Lower leg skin (tissue), 4 donors: ENCODE results near the gene LECT2. TPM values are rescaled to one million over a fixed set of nuclear protein-coding genes. Genes with fewer than 3 reads are reported as not detected.

Source experiments
- DNase-seq, 2 donors: peaks; one replicate each; pipeline ENCODE4 v3.0.0-alpha.2; 2019; ENCODE audit warnings: low spot score in 2 of 2
- H3K4me3 ChIP-seq: fragments of 200-600 bp; sonication (generic); 2 replicates; pipeline ENCODE4 v1.5.1; 2017; ENCODE audit warnings: mild to moderate bottlenecking, low read depth; ENCODE audit not compliant: poor library complexity, severe bottlenecking
- POLR2A ChIP-seq, 2 donors: fragments of 450-650 bp; IDR thresholded peaks; one replicate each; pipeline ENCODE4 v1.6.1; 2016 to 2017; ENCODE audit warnings: antibody characterized with exemption in 2 of 2, mild to moderate bottlenecking in 1 of 2, moderate library complexity in 1 of 2
- WGBS, 2 donors: methylation state at CpG; one replicate each; pipeline ENCODE4 v1.1.5; 2018; 5-methylcytosine and 5-hydroxymethylcytosine counted together
- intact Hi-C: fragments of 100-400 bp; cut with DNase I; formaldehyde crosslinking; loops from one replicate; pipeline ENCODE4 v1.15.0; 2023; ENCODE audit warnings: low total_unique reads
- total RNA-seq, 4 donors: library from RNA; depleted of rRNA; stranded (reverse); fragments of >200 nt; gene quantifications; one replicate each; pipeline ENCODE4 v1.1.0, GENCODE V29; 2016
- TF ChIP-seq, protein P1 (sequence below), 3 donors: fragments of 450-650 bp; IDR thresholded peaks; one replicate each; pipeline ENCODE4 v1.5.1; 2016; ENCODE audit warnings: antibody characterized with exemption in 3 of 3, mild to moderate bottlenecking in 3 of 3, moderate library complexity in 2 of 3

Gene LECT2
- total RNA-seq, 4 donors from 2014 or later: not detected

GRCh38 chr5:135900276-135900675 lies 54.5 kb downstream of the LECT2 start:
- no peak for DNase-seq
- intact Hi-C loops: no loop called here
- 59 to 67% methylated on average over 3 of the region's 3 CpGs for WGBS, 2 donors
- H3K4me3 ChIP-seq: no peak overlapping the region
- TF ChIP-seq, protein P1, sequence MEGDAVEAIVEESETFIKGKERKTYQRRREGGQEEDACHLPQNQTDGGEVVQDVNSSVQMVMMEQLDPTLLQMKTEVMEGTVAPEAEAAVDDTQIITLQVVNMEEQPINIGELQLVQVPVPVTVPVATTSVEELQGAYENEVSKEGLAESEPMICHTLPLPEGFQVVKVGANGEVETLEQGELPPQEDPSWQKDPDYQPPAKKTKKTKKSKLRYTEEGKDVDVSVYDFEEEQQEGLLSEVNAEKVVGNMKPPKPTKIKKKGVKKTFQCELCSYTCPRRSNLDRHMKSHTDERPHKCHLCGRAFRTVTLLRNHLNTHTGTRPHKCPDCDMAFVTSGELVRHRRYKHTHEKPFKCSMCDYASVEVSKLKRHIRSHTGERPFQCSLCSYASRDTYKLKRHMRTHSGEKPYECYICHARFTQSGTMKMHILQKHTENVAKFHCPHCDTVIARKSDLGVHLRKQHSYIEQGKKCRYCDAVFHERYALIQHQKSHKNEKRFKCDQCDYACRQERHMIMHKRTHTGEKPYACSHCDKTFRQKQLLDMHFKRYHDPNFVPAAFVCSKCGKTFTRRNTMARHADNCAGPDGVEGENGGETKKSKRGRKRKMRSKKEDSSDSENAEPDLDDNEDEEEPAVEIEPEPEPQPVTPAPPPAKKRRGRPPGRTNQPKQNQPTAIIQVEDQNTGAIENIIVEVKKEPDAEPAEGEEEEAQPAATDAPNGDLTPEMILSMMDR (IDR thresholded peaks at IDR 0.05): no peak
- TF ChIP-seq POLR2A (IDR thresholded peaks at IDR 0.05): no peak

DNA sequence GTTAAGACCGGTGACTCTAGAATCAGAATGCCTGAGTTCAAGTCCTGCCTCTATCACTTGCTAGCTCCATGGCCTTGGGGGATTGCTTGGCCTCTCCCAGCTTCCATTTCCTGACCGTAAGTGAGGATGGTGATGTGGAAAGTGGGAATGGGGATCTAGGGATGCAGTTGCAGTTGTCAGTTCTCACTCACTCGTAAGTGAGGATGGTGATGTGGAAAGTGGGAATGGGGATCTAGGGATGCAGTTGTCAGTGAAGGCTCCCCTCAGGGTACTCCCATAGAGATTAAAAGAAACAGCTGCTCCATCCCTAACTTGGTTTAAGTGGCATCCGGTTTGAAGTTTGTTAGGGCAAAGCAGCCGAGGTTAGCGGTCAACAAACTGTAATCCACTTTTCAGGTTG lies 56.1 kb downstream of the LECT2 start:
- TF ChIP-seq, protein P1 (IDR thresholded peaks at IDR 0.05): no peak
- no peak for TF ChIP-seq POLR2A (IDR thresholded peaks at IDR 0.05)
- 87 to 93% methylated on average over 6 of the region's 6 CpGs for WGBS, 2 donors
- H3K4me3 ChIP-seq: no peak overlapping the region
- no peak for DNase-seq
- intact Hi-C loops: no loop called here

Other genes with a start within 250 kb of the LECT2 start
- 1 to 10 TPM in 3 of 4 donors, under 1 TPM in 1; 0.80 to 7.6 (median 1.7) TPM for gene SLC25A48, start 120.3 kb downstream of the LECT2 start, total RNA-seq
- gene IL9, start 59.1 kb downstream of the LECT2 start, total RNA-seq: not detected
- 100 to 1,000 TPM; 312 to 829 (median 484) TPM for gene TGFBI, start 74.0 kb upstream of the LECT2 start, total RNA-seq
- 100 to 1,000 TPM in 1 of 4 donors, 10 to 100 TPM in 3; 43.3 to 102 (median 65.1) TPM for gene SMAD5, start 177.9 kb upstream of the LECT2 start, total RNA-seq
- gene SMIM32, start 238.2 kb upstream of the LECT2 start, total RNA-seq: not detected